Glomerular visceral epithelial cell (primary cell): ENCODE measurements around the gene SORBS1.

Source experiments
- DNase-seq: peaks from one replicate; pipeline ENCODE4 v3.0.0-alpha.2; 2016; ENCODE audit errors: extremely low spot score

SORBS1 gene

GRCh38 chr10:95459446-95460045, 101.6 kb downstream of the SORBS1 start:
- no peak for DNase-seq

GRCh38 chr10:95458871-95459270, 102.3 kb downstream of the SORBS1 start:
- DNase-seq = no peak

DNA sequence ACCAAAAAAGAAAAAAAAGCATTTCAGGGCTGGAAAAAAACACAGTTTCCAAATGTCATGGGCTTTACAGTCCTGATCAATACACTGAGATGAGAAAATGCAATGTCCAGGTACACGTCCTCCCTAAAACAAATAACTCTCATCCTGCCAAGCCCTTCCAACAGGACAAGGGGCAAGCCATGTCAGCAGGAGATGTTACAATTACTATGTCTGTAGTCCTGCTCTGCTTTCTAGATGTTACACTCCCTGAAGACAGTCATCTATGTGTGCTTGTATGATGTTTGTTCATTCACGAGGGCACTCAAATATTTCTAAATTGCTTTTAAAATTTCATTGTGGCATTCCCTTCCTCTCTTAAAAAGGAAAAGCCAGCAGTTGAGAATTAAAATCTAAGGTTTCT, 103.2 kb downstream of the SORBS1 start:
- DNase-seq = no peak

GRCh38 chr10:95457319-95457886, 103.8 kb downstream of the SORBS1 start:
- DNase-seq = no peak

- no peak for DNase-seq
These were observed 104.7 kb downstream of the SORBS1 start for GRCh38 chr10:95456516-95456915.

DNA sequence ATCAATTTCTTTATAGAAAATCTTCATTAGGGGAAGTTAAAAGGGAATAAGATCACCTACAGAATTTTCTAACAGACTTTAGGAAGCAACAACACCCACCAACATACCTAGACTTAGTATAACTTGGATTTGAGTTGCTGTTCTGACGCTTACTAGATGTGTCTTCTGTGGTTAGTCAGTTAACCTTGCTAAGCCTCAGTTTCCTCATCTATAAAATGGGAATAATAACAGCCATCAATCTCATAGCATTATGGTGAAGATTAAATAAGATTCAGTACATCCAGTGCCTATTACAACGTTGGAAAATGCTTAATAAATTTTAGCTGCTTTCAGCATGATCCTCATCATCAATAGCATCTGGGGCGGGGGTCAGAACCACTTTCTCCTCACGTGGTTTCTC, 106.2 kb downstream of the SORBS1 start:
- DNase-seq = no peak

DNA sequence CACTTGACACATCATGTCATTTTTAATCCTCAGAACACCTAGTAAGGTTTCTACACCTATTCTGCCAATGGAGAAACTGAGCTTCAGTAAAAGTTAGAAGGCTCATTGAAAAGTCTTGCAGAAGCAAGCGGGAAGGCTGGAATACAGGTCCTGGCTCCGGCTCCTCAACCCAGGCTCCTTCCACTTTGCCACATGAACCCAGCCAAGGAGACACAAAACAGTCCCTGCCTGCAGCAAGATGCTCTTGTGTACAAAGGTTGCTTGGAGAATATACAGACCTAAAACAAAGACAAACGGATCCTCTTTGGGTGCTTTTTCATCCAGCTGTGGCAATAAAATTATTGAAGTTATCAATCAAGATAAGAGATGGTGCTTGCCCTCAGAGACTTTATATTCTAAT, 106.8 kb downstream of the SORBS1 start:
- DNase-seq = no peak

GRCh38 chr10:95451568-95452524, 109.3 kb downstream of the SORBS1 start:
- no peak for DNase-seq

DNA sequence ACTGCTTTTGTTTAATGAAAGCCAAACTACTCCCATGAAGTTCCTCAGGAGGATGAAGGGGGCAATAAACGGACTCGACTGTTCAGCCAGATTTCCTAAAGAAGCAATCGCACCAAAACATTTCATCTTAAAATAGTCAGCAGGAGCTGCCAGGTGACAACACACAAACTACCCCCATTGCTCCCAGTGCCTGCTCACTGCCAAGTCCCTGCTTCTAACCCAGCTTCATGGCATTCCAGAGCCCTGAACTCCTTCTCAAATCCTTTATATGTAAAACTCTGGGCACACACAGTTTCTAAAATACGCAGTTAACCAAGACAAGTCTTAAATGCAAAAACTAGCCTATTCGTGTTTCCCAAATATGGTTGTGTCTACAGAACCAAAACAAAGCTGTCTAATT, 110.0 kb downstream of the SORBS1 start:
- DNase-seq = no peak

- no peak for DNase-seq
These were observed 111.0 kb downstream of the SORBS1 start for GRCh38 chr10:95450188-95450587.

DNA sequence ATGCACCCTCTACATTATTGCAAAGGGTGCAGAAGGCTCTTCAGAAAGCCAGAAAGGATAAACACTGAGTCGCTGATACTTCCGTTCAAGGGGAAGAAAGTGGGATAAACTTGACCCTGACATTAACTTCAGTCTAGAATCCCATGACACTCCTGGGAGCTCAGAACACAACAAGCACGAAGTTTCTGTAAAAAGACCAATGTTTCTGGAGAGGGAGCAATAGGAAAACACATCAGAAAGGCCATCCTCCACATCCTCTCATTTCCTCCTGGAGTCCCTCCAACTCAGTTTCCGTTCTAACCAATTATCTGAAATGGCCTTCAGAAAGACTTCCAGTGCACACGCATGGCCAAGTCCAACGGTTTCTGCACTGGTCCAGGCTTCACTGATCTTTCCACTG, 113.5 kb downstream of the SORBS1 start:
- no peak for DNase-seq

- DNase-seq = peak; percentile 69
These were observed 115.2 kb downstream of the SORBS1 start for GRCh38 chr10:95445837-95446486.

GRCh38 chr10:95445223-95445836, 115.8 kb downstream of the SORBS1 start:
- peak; percentile 70 for DNase-seq

DNA sequence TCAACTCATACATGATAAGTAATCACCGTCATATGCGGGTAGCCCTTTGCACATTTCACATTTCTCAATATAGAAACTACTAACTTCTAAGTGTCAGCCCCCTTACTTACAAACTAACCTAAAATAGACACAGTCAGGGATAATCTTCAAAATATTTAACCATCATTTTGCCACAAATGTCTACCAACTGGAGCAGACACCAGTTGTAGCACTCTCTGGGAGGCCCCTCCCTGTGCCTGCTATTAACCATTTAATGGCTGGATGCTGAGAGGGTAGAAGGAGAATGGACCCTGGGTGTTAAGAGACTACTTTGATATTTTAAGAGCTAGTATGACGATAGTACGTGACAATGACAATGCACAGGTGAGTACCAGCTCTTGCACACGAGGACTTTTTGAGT, 116.4 kb downstream of the SORBS1 start:
- no peak for DNase-seq

DNA sequence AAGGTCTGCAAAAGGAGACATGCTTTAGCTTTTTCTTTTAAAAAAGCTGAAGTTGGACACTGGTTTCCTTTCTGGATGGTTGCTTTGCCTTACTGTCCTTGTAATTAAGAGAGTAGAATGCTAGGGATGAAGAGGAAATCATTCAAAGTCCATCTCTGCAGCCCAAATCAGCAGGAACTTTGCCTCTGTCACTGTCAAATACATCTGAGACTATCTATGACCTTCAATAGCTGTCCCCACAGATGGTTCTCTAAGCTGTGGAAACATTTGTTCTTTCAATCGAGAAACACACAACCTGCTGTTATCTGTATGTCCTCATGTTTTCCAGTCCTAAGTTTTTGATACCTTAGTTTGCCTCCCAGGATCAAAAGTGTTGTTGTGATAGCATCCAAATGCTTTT, 117.5 kb downstream of the SORBS1 start:
- no peak for DNase-seq

DNA sequence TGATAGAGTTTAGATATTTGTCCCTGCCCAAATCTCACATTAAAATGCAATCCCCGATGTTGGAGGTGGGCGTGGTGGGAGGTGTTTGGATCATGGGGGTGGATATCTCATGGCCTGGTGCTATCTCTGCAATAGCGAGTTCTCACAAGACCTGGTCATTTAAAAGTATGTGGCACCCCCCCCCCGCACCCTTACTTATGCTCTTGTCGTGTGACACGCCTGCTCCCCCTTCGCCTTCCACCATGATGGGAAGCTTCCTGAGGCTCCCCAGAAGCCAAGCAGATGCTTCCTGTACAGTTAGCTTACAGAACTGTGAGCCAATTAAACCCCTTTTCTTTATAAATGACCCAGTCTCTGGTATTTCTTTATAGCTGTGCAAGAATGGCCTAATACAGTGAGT, 118.8 kb downstream of the SORBS1 start:
- DNase-seq = no peak

- DNase-seq = no peak
These were observed 119.6 kb downstream of the SORBS1 start for GRCh38 chr10:95441547-95441923.

DNA sequence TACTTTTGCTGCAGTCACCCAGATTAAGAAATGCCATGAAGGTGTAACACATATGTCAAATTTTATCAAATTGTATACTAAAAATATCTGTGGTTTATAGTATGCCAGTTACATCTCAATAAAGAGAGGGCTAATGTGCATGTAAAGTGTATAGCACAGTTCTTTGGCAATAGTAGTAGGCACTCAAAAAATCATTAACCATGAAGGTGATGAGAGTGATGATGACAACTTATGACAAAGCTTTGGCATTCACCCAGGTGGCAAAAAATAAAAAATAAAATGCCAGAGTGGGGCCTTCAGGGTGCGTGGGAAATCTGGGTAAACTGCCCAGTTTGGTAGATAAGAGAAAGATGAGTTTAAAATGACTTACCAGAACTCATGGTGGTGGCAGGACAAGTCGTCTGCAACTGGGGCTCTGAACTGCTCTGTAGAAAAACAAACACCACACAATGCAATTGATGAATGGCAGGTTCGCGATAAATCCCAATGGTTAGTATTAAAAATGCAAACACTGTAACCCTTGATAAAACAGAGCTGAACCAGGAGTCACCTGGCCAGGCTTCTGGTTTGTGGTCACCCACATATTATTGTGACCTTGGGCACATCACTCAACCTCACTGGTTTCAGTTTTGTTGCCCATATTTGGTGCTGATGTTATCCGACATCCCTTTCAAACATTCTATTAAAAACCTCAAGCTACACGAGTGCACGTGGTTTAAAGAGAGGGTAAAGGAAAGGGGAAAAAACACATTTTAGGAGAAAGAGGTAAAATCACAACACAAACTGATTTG, 120.2 kb downstream of the SORBS1 start:
- DNase-seq = peak; percentile 47

GRCh38 chr10:95440038-95440725, 121.0 kb downstream of the SORBS1 start:
- DNase-seq = no peak

DNA sequence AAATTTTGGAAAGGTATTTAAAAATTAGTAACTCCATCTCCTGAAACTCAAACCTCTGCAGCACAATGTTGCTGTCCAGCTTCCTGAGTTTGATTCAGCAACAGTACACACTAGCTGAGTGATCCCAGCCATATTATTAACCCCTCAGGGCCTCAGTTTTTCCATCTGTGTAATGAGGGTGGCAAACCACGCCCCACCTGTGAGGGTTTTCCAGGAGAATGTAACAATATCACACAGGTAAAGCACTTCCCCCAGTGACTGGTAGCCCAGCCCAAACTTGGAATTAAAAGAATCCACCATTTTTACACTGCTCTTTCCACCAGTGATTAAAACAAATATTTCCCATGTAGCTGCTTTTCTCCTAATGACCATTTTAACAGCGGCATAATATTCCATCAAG, 122.4 kb downstream of the SORBS1 start:
- DNase-seq = no peak

- no peak for DNase-seq
These were observed 123.5 kb downstream of the SORBS1 start for GRCh38 chr10:95437669-95438068.
